Measurements from ENCODE around the gene OTOP1. TPM values are rescaled to one million over a fixed set of nuclear protein-coding genes. Genes with fewer than 3 reads are reported as not detected.
A peak's percentile ranks its signal among the peaks of the same experiment; 100 is the strongest.

OTOP1 gene
- total RNA-seq, 1 experiment from 2014 or later: not detected

GRCh38 chr4:4248029-4248884 is 21.5 kb upstream of the OTOP1 start, which contains the start of gene TMEM128:
Gene TMEM128, minus strand, starts transcription at chr4:4248223. Its CDS starts 21 bp downstream, at chr4:4248202.
- H3K14ac ChIP-seq (ENCODE audit: insufficient read depth, low read length): peak within 1 kb of the TSS; percentile 97
- no peak within 1 kb of the TSS; the same call in 1 of the 2 replicates for H3K4ac ChIP-seq (ENCODE audit: low read depth, low read length)
- peak within 1 kb of the TSS; percentile 72 for H4K8ac ChIP-seq (replicated peaks; ENCODE audit: insufficient read length, low read depth, low read length)
- no peak within 1 kb of the TSS for H3K23ac ChIP-seq (ENCODE audit: insufficient read length, low read depth, low read length)
- no peak within 1 kb of the TSS for H2BK20ac ChIP-seq (ENCODE audit: low read depth, low read length, poor library complexity, severe bottlenecking)
- peaks cover 11% of the 10 kb centered on the region for H3K23me2 ChIP-seq (ENCODE audit: insufficient read length, low read depth, low read length, poor library complexity, severe bottlenecking)
- no peak within 1 kb of the TSS for H3K56ac ChIP-seq (ENCODE audit: insufficient read length, low read depth, low read length)
- no peaks in the 10 kb centered on the region for H4K20me1 ChIP-seq (ENCODE audit: control insufficient read depth, insufficient read depth, insufficient read length)
- peak; percentile 93 for DNase-seq
- no peak within 1 kb of the TSS for H3T11ph ChIP-seq (ENCODE audit: low read length)
- Mint-ChIP-seq H3K27ac (peak within 1 kb of the TSS; percentile 99), H3K9me3 (no peaks in the 10 kb centered on the region), H3K4me3 (peak within 1 kb of the TSS; percentile 91 to 93), H3K4me1 (peaks cover 14 to 15% of the 10 kb centered on the region in 2 experiments), H3K36me3 (ENCODE audit: insufficient read depth in 1 of 3, low read depth in 3 of 3) (peaks cover 17 to 29% (median 26%) of the 10 kb centered on the region in 3 experiments; a peak in 6 of 7 replicates), H3K27me3 (ENCODE audit: low read depth) (peaks cover 9% of the 10 kb centered on the region)
- H3K79me1 ChIP-seq (ENCODE audit: insufficient read depth, low read depth, low read length, poor library complexity, severe bottlenecking): peaks cover 2% of the 10 kb centered on the region
- no peak within 1 kb of the TSS for H2BK15ac ChIP-seq (ENCODE audit: low read depth, low read length)
- H3K27ac ChIP-seq (ENCODE audit: insufficient read length, low read depth, low read length): peak within 1 kb of the TSS; percentile 90
- H3K18ac ChIP-seq (ENCODE audit: insufficient read length, low read depth, low read length): peak within 1 kb of the TSS; percentile 98
- TF ChIP-seq CTCF (conservative IDR thresholded peaks at IDR 0.05): peak; percentile 22; the same call in 1 of the 3 replicates
- H3K4me1 ChIP-seq (ENCODE audit: insufficient read depth, low read length): no peaks in the 10 kb centered on the region
- H2BK5ac ChIP-seq (ENCODE audit: insufficient read length, low read length): no peak within 1 kb of the TSS
- no peak within 1 kb of the TSS for H4K91ac ChIP-seq (ENCODE audit: insufficient read length, low read depth, low read length)
- H4K5ac ChIP-seq (ENCODE audit: insufficient read length, low read depth, low read length): peak within 1 kb of the TSS; percentile 94
- peak within 1 kb of the TSS; percentile 91 for H3K9ac ChIP-seq (ENCODE audit: extremely low read depth, insufficient read length, low read length)
- no peaks in the 10 kb centered on the region for H3K79me2 ChIP-seq (ENCODE audit: insufficient read depth, low read length)
- no peak within 1 kb of the TSS for H2BK120ac ChIP-seq (ENCODE audit: low read depth, low read length, poor library complexity, severe bottlenecking)
- H2AK5ac ChIP-seq (ENCODE audit: insufficient read length, low read length): no peak within 1 kb of the TSS
- peak within 1 kb of the TSS; percentile 50 for H2BK12ac ChIP-seq (ENCODE audit: insufficient read length, low read depth, low read length)
- peaks cover 3% of the 10 kb centered on the region; the same call in 1 of the 2 replicates for H3K27me3 ChIP-seq (ENCODE audit: insufficient read depth, low read length)
- no peaks in the 10 kb centered on the region for H3K9me3 ChIP-seq (ENCODE audit: control insufficient read depth, low read depth, low read length)
- WGBS (ENCODE audit: extremely low coverage, insufficient read length, low lambda C conversion rate): no CpG with 5 or more reads among the region's 62 CpGs
- H2AFZ ChIP-seq (ENCODE audit: low read length): peak within 1 kb of the TSS; percentile 94
- H3K4me2 ChIP-seq (ENCODE audit: insufficient read depth, insufficient read length, low read length): peak within 1 kb of the TSS; percentile 98
